K562 (cell line): ENCODE data around the gene SHROOM3. TPM values are rescaled to one million over a fixed set of nuclear protein-coding genes. Genes with fewer than 3 reads are reported as not detected.

Experiments used
- ARID1B ChIP-seq: fragments of 450-650 bp; IDR thresholded peaks from 2 replicates; pipeline ENCODE4 v1.6.1; 2016; ENCODE audit warnings: antibody characterized with exemption, mild to moderate bottlenecking, inconsistent platforms
- ATF1 ChIP-seq, 2 experiments: fragments of 450-650 bp in 1 of 2; IDR thresholded peaks; 2 replicates each; pipeline ENCODE4 v1.6.1; 2016; ENCODE audit warnings: missing compliant biosample characterization in 1 of 2, missing genetic modification characterization in 1 of 2
- BACH1 ChIP-seq: fragments of 200-800 bp; sonication (Bioruptor generic); IDR thresholded peaks from 2 replicates; pipeline ENCODE4 v1.6.1; 2016; ENCODE audit warnings: missing genetic modification characterization, missing compliant biosample characterization
- COPS2 ChIP-seq: fragments of 450-650 bp; conservative IDR thresholded peaks from 2 replicates; pipeline ENCODE4 v1.6.1; 2016; ENCODE audit warnings: mild to moderate bottlenecking, moderate library complexity
- FOXA3 ChIP-seq, 2 experiments: fragments of 450-650 bp in 1 of 2; sonication (generic) in 1 of 2; formaldehyde crosslinking; IDR thresholded peaks in 1 of 2; conservative IDR thresholded peaks in 1 of 2; 2 replicates each; pipeline versions ENCODE4 v1.4.0 to v1.8.0; 2020 to 2022; ENCODE audit warnings: mild to moderate bottlenecking in 2 of 2, missing genetic modification reagents in 1 of 2
- FOXP1 ChIP-seq: sonication (generic); formaldehyde crosslinking; IDR thresholded peaks from 2 replicates; pipeline ENCODE4 v1.8.0; 2022; ENCODE audit warnings: mild to moderate bottlenecking, missing genetic modification reagents
- JUND ChIP-seq, 2 experiments: IDR thresholded peaks; 2 replicates in 1 of 2; 3 replicates in 1 of 2; pipeline ENCODE4 v1.6.1; 2011; ENCODE audit warnings: borderline replicate concordance in 2 of 2, low read depth in 2 of 2, low read length in 2 of 2, improper control_type of control experiment in 1 of 2, missing biosample characterization in 1 of 2, missing genetic modification characterization in 1 of 2, missing genetic modification reagents in 1 of 2
- L3MBTL2 ChIP-seq: fragments of 450-650 bp; IDR thresholded peaks from 2 replicates; pipeline ENCODE4 v1.6.1; 2016; ENCODE audit warnings: mild to moderate bottlenecking, moderate library complexity
- NEUROD1 ChIP-seq: fragments of 150-350 bp; IDR thresholded peaks from 2 replicates; pipeline ENCODE4 v1.6.1; 2014; ENCODE audit warnings: borderline replicate concordance, low read length, low read depth; ENCODE audit not compliant: partially characterized antibody
- PKNOX1 ChIP-seq: fragments of 450-650 bp; IDR thresholded peaks from 2 replicates; pipeline ENCODE4 v1.6.1; 2016
- POLR2H ChIP-seq: IDR thresholded peaks from 2 replicates; pipeline ENCODE4 v1.6.1; 2016; ENCODE audit warnings: missing genetic modification characterization, low read depth, mild to moderate bottlenecking, control low read depth, missing compliant biosample characterization, moderate library complexity
- RBM17 ChIP-seq: fragments of 200-400 bp; formaldehyde crosslinking; IDR thresholded peaks from 2 replicates; pipeline ENCODE4 v1.6.1; 2017; ENCODE audit warnings: low read depth, mild to moderate bottlenecking, low read length, borderline replicate concordance
- SMARCA4 ChIP-seq: fragments of 450-650 bp; IDR thresholded peaks from 2 replicates; pipeline ENCODE4 v1.6.1; 2016
- TCF3 ChIP-seq: sonication (generic); formaldehyde crosslinking; IDR thresholded peaks from 2 replicates; pipeline ENCODE4 v1.4.0; 2020; ENCODE audit warnings: mild to moderate bottlenecking, missing genetic modification reagents
- TEAD4 ChIP-seq, 2 experiments: sonication (generic) in 1 of 2; formaldehyde crosslinking in 1 of 2; IDR thresholded peaks; 2 replicates each; pipeline versions ENCODE4 v1.6.1 to v1.8.0; 2012 to 2022; ENCODE audit warnings: borderline replicate concordance in 1 of 2, inconsistent platforms in 1 of 2, low read length in 1 of 2, mild to moderate bottlenecking in 1 of 2, missing genetic modification reagents in 1 of 2
- ZBTB12 ChIP-seq: fragments of 250-450 bp; sonication (Bioruptor Pico); IDR thresholded peaks from 2 replicates; pipeline ENCODE4 v1.4.0; 2020
- ZNF174 ChIP-seq: fragments of 250-450 bp; sonication (Bioruptor Pico); IDR thresholded peaks from 2 replicates; pipeline ENCODE4 v1.4.0; 2020; ENCODE audit warnings: mild to moderate bottlenecking
- ZNF175 ChIP-seq: fragments of 200-800 bp; sonication (Bioruptor generic); IDR thresholded peaks from 2 replicates; pipeline ENCODE4 v1.6.1; 2016; ENCODE audit warnings: low read depth, mild to moderate bottlenecking, missing genetic modification characterization, missing compliant biosample characterization
- ZNF184 ChIP-seq: sonication (generic); formaldehyde crosslinking; IDR thresholded peaks from 2 replicates; pipeline ENCODE4 v1.5.0; 2020; ENCODE audit warnings: missing genetic modification reagents
- ZNF217 ChIP-seq: sonication (generic); formaldehyde crosslinking; IDR thresholded peaks from 2 replicates; pipeline ENCODE4 v1.8.0; 2022; ENCODE audit warnings: mild to moderate bottlenecking, missing genetic modification reagents
- ZNF23 ChIP-seq: fragments of 250-450 bp; sonication (Bioruptor Pico); IDR thresholded peaks from 2 replicates; pipeline ENCODE4 v1.4.0; 2020; ENCODE audit warnings: mild to moderate bottlenecking
- polyA plus RNA-seq, 8 experiments: library from polyadenylated mRNA; depleted of rRNA in 4 of 8; stranded (reverse) in 5 of 8; unstranded in 3 of 8; fragments of >200 nt; fragmentation: Nextera tagmentation in 2 of 8; fragmentation: Illumina TruSeq in 1 of 8; extraction: Ambion mirVana in 2 of 8; extraction: Trizol in 1 of 8; gene quantifications; 2 replicates each; pipeline versions ENCODE4 v1.2.1 to v1.2.3, GENCODE V29; 2011 to 2014; ENCODE audit warnings: inconsistent platforms in 1 of 8, missing spikeins in 1 of 8
- total RNA-seq, 7 experiments: library from RNA; depleted of rRNA in 6 of 7; stranded (reverse); fragments of >200 nt in 6 of 7; fragmentation: Illumina TruSeq in 2 of 7; extraction: Trizol in 2 of 7; gene quantifications; 2 replicates each; pipeline versions ENCODE4 v1.2.1 to v1.2.3, GENCODE V29; 2011 to 2021; ENCODE audit warnings: low replicate concordance in 1 of 7

Gene SHROOM3
- total and polyA plus RNA-seq, 9 of the 15 experiments (the other 6 are each of a cell fraction or from before 2014, with no cell fraction given), result 0.01 to 0.07 TPM; not detected in 7

- TF ChIP-seq ZBTB12 (CRISPR knock-in tag) (no peak), L3MBTL2 (peak; percentile 77), COPS2 (no peak), FOXA3 (CRISPR knock-in tag; conservative IDR thresholded peaks at IDR 0.05 in 1 of 2, IDR thresholded peaks at IDR 0.05 in 1 of 2) (peak; percentile 34 to 78; a peak in 2 of 4 replicates), ZNF174 (CRISPR knock-in tag) (no peak), TCF3 (CRISPR knock-in tag) (peak; percentile 29; the same call in 1 of the 2 replicates), ZNF175 (no peak), ZNF23 (CRISPR knock-in tag) (no peak), RBM17 (no peak), ARID1B (peak; percentile 22; the same call in 1 of the 2 replicates), POLR2H (tag) (no peak), NEUROD1 (no peak), TEAD4 (IDR thresholded peaks at IDR 0.05; ENCODE audit: low read length) (peak; percentile 39; the same call in 1 of the 2 replicates), TEAD4 (CRISPR knock-in tag; IDR thresholded peaks at IDR 0.05; ENCODE audit: borderline replicate concordance) (no peak), PKNOX1 (peak; percentile 44; the same call in 1 of the 2 replicates), BACH1 (tag) (no peak), ATF1 (CRISPR knock-in tag; IDR thresholded peaks at IDR 0.05) (no peak), ATF1 (tag; IDR thresholded peaks at IDR 0.05) (peak; percentile 18; the same call in 1 of the 2 replicates), ZNF217 (CRISPR knock-in tag) (no peak), FOXP1 (peak; percentile 64; the same call in 1 of the 2 replicates), SMARCA4 (no peak), JUND (IDR thresholded peaks at IDR 0.05; ENCODE audit: borderline replicate concordance, low read depth, low read length) (peak; percentile 49; the same call in 1 of the 2 replicates), JUND (tag; IDR thresholded peaks at IDR 0.05; ENCODE audit: borderline replicate concordance, low read depth, low read length) (peak; percentile 61; the same call in 1 of the 3 replicates), ZNF184 (CRISPR knock-in tag) (no peak)
These were observed 367.4 kb downstream of the SHROOM3 start (continued) for GRCh38 chr4:76802236-76803021.
